Measurements from ENCODE around the gene AASS. TPM values are rescaled to one million over a fixed set of nuclear protein-coding genes. Genes with fewer than 3 reads are reported as not detected.

AASS gene
- total RNA-seq, 2 donors from 2014 or later: 60.5 to 99.7 TPM

- H3K4me1 ChIP-seq (ENCODE audit: control insufficient read depth, insufficient read depth, low read length): no peaks in the 10 kb centered on the region
- peaks cover 5% of the 10 kb centered on the region for H3K9me3 ChIP-seq (ENCODE audit: control insufficient read depth, low read length)
- peaks cover 38% of the 10 kb centered on the region for H3K36me3 ChIP-seq (ENCODE audit: control insufficient read depth, insufficient read depth, low read length)
- peaks cover 2% of the 10 kb centered on the region for H3K9me3 Mint-ChIP-seq
- DNase-seq: no peak
- no peak overlapping the region for H3K27ac Mint-ChIP-seq
- H3K36me3 Mint-ChIP-seq (ENCODE audit: low read depth): peaks cover 36% of the 10 kb centered on the region
- H3K9ac ChIP-seq (ENCODE audit: extremely low read depth, low read length, poor library complexity, severe bottlenecking): no peak overlapping the region
- H3K4me3 Mint-ChIP-seq: no peak overlapping the region
- H3K4me1 Mint-ChIP-seq: no peaks in the 10 kb centered on the region
- no peaks in the 10 kb centered on the region for H3K27me3 Mint-ChIP-seq (ENCODE audit: insufficient read depth)
- no peak overlapping the region for H3K4me3 ChIP-seq (ENCODE audit: low read length)
- no peak overlapping the region for H3K27ac ChIP-seq (ENCODE audit: low read depth, low read length)
- TF ChIP-seq, protein P1, sequence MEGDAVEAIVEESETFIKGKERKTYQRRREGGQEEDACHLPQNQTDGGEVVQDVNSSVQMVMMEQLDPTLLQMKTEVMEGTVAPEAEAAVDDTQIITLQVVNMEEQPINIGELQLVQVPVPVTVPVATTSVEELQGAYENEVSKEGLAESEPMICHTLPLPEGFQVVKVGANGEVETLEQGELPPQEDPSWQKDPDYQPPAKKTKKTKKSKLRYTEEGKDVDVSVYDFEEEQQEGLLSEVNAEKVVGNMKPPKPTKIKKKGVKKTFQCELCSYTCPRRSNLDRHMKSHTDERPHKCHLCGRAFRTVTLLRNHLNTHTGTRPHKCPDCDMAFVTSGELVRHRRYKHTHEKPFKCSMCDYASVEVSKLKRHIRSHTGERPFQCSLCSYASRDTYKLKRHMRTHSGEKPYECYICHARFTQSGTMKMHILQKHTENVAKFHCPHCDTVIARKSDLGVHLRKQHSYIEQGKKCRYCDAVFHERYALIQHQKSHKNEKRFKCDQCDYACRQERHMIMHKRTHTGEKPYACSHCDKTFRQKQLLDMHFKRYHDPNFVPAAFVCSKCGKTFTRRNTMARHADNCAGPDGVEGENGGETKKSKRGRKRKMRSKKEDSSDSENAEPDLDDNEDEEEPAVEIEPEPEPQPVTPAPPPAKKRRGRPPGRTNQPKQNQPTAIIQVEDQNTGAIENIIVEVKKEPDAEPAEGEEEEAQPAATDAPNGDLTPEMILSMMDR (conservative IDR thresholded peaks at IDR 0.05): no peak
- no peaks in the 10 kb centered on the region for H3K27me3 ChIP-seq (ENCODE audit: control insufficient read depth, insufficient read depth, low read length, poor library complexity, severe bottlenecking)
- WGBS, 2 experiments (ENCODE audit: insufficient coverage in 1 of 2, insufficient read length in 1 of 2): 87 to 95% methylated on average over 2 of the region's 2 CpGs
These were observed 71.8 kb downstream of the AASS start for GRCh38 chr7:122072272-122072671.

GRCh38 chr7:122070834-122071233 is 73.2 kb downstream of the AASS start:
- H3K36me3 ChIP-seq (ENCODE audit: control insufficient read depth, insufficient read depth, low read length): peaks cover 25% of the 10 kb centered on the region
- WGBS, 2 experiments (ENCODE audit: insufficient coverage in 1 of 2, insufficient read length in 1 of 2): 94% methylated on average over 3 of the region's 3 CpGs; no CpG with 5 or more reads in 1 of the 2 experiments
- H3K9me3 ChIP-seq (ENCODE audit: control insufficient read depth, low read length): no peaks in the 10 kb centered on the region
- H3K4me1 Mint-ChIP-seq: no peaks in the 10 kb centered on the region
- H3K36me3 Mint-ChIP-seq (ENCODE audit: low read depth): peaks cover 21% of the 10 kb centered on the region
- H3K27ac ChIP-seq (ENCODE audit: low read depth, low read length): no peak overlapping the region
- no peak overlapping the region for H3K27ac Mint-ChIP-seq
- no peak overlapping the region for H3K4me3 ChIP-seq (ENCODE audit: low read length)
- peaks cover under 1% of the 10 kb centered on the region for H3K9me3 Mint-ChIP-seq
- TF ChIP-seq, protein P1 (conservative IDR thresholded peaks at IDR 0.05): no peak
- no peak for DNase-seq
- no peak overlapping the region for H3K4me3 Mint-ChIP-seq
- H3K27me3 ChIP-seq (ENCODE audit: control insufficient read depth, insufficient read depth, low read length, poor library complexity, severe bottlenecking): no peaks in the 10 kb centered on the region
- no peaks in the 10 kb centered on the region for H3K27me3 Mint-ChIP-seq (ENCODE audit: insufficient read depth)
- H3K9ac ChIP-seq (ENCODE audit: extremely low read depth, low read length, poor library complexity, severe bottlenecking): no peak overlapping the region
- peaks cover 3% of the 10 kb centered on the region for H3K4me1 ChIP-seq (ENCODE audit: control insufficient read depth, insufficient read depth, low read length)

DNA sequence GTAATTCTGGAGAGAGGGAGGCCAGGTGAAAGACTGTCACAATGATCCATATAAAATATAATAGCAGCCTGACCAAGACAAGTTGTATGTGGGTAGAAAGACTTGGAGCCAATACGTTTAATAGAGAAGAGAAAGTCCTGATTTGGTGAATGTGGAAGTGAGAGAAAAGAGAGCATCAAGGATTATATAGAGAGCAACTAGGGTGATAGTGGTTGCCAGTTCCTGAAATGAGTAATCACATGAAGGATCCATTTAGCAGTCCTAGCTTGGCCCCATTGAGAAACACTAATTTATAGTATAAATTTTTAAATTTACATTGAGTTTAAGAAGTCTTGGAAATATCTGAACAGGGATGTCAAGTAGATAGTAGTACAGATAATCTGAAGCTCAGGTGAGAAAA is 74.0 kb downstream of the AASS start:
- H3K4me3 Mint-ChIP-seq: no peak overlapping the region
- no peaks in the 10 kb centered on the region for H3K27me3 Mint-ChIP-seq (ENCODE audit: insufficient read depth)
- peaks cover 17% of the 10 kb centered on the region for H3K36me3 ChIP-seq (ENCODE audit: control insufficient read depth, insufficient read depth, low read length)
- H3K9me3 Mint-ChIP-seq: no peaks in the 10 kb centered on the region
- peaks cover 3% of the 10 kb centered on the region for H3K4me1 ChIP-seq (ENCODE audit: control insufficient read depth, insufficient read depth, low read length)
- no peak overlapping the region for H3K9ac ChIP-seq (ENCODE audit: extremely low read depth, low read length, poor library complexity, severe bottlenecking)
- H3K4me3 ChIP-seq (ENCODE audit: low read length): no peak overlapping the region
- TF ChIP-seq, protein P1 (conservative IDR thresholded peaks at IDR 0.05): no peak
- no peak overlapping the region for H3K27ac ChIP-seq (ENCODE audit: low read depth, low read length)
- H3K4me1 Mint-ChIP-seq: peaks cover 2% of the 10 kb centered on the region
- 89% methylated on average over 1 of the region's 1 CpG; no CpG with 5 or more reads in 1 of the 2 experiments for WGBS, 2 experiments (ENCODE audit: insufficient coverage in 1 of 2, insufficient read length in 1 of 2)
- H3K27me3 ChIP-seq (ENCODE audit: control insufficient read depth, insufficient read depth, low read length, poor library complexity, severe bottlenecking): no peaks in the 10 kb centered on the region
- H3K36me3 Mint-ChIP-seq (ENCODE audit: low read depth): peaks cover 16% of the 10 kb centered on the region
- no peak overlapping the region for H3K27ac Mint-ChIP-seq
- DNase-seq: no peak
- H3K9me3 ChIP-seq (ENCODE audit: control insufficient read depth, low read length): no peaks in the 10 kb centered on the region
